Measurements from ENCODE around the gene PPP6R3. TPM values are rescaled to one million over a fixed set of nuclear protein-coding genes. Genes with fewer than 3 reads are reported as not detected.
A peak's percentile ranks its signal among the peaks of the same experiment; 100 is the strongest.

The PPP6R3 gene
- total and polyA plus RNA-seq, 12 donors = 40.2 to 180 (median 89.0) TPM

GRCh38 chr11:68531129-68531693 lies 70.7 kb downstream of the PPP6R3 start:
- Histone ChIP-seq H3K36me3 (replicated peaks in 1 of 2) (peaks cover 0 to 18% of the 10 kb centered on the region in 2 donors), H3K9me3 (replicated peaks in 1 of 3) (no peaks in the 10 kb centered on the region), H3K4me3 (no peak overlapping the region), H3K27me3 (no peaks in the 10 kb centered on the region), H3K4me1 (replicated peaks in 1 of 2) (peaks cover 0 to 13% of the 10 kb centered on the region in 2 donors), H3K27ac (no peak overlapping the region)
- TF ChIP-seq POLR2A (IDR thresholded peaks at IDR 0.05) = no peak
- no peak for TF ChIP-seq CTCF (IDR thresholded peaks at IDR 0.05)
- DNase-seq = no peak
- 90 to 96% (median 94%) methylated on average over 4 of the region's 4 CpGs for WGBS, 4 donors
- intact Hi-C loops (cut with DNase I) = no loop called here

- TF ChIP-seq POLR2A (IDR thresholded peaks at IDR 0.05) (no peak), CTCF (IDR thresholded peaks at IDR 0.05) (no peak)
- Histone ChIP-seq H3K36me3 (replicated peaks in 1 of 2) (peaks cover 0 to 3% of the 10 kb centered on the region in 2 donors), H3K4me3 (no peak overlapping the region), H3K4me1 (replicated peaks in 1 of 2) (peaks cover 0 to 12% of the 10 kb centered on the region in 2 donors), H3K27me3 (no peaks in the 10 kb centered on the region), H3K9me3 (replicated peaks in 1 of 3) (no peaks in the 10 kb centered on the region), H3K27ac (no peak overlapping the region)
- no peak for DNase-seq
- intact Hi-C loops (cut with DNase I) = no loop called here
- 94 to 98% (median 95%) methylated on average over 5 of the region's 5 CpGs for WGBS, 4 donors
Measured at GRCh38 chr11:68532727-68533369, 72.3 kb downstream of the PPP6R3 start.

GRCh38 chr11:68533945-68534344 lies 73.4 kb downstream of the PPP6R3 start:
- no peaks in the 10 kb centered on the region for H3K27me3 ChIP-seq
- no peak overlapping the region for H3K27ac ChIP-seq
- H3K9me3 ChIP-seq (replicated peaks in 1 of 3) = no peaks in the 10 kb centered on the region
- H3K4me1 ChIP-seq (replicated peaks in 1 of 2) = peaks cover 0 to 4% of the 10 kb centered on the region in 2 donors
- 85 to 90% (median 88%) methylated on average over 7 of the region's 7 CpGs for WGBS, 4 donors
- intact Hi-C loops (cut with DNase I) = no loop called here
- H3K4me3 ChIP-seq = no peak overlapping the region
- no peak for TF ChIP-seq CTCF (IDR thresholded peaks at IDR 0.05)
- no peak for TF ChIP-seq POLR2A (IDR thresholded peaks at IDR 0.05)
- DNase-seq = no peak
- peaks cover 0 to 7% of the 10 kb centered on the region in 2 donors for H3K36me3 ChIP-seq (replicated peaks in 1 of 2)

- TF ChIP-seq CTCF (IDR thresholded peaks at IDR 0.05) (no peak), POLR2A (IDR thresholded peaks at IDR 0.05) (no peak)
- Histone ChIP-seq H3K27ac (peak overlapping the region in 1 of 5 donors; percentile 31), H3K4me1 (replicated peaks in 1 of 2) (peaks cover 0 to 4% of the 10 kb centered on the region in 2 donors), H3K36me3 (replicated peaks in 1 of 2) (peaks cover 0 to 17% of the 10 kb centered on the region in 2 donors), H3K4me3 (no peak overlapping the region), H3K9me3 (replicated peaks in 1 of 3) (no peaks in the 10 kb centered on the region), H3K27me3 (no peaks in the 10 kb centered on the region)
- intact Hi-C loops (cut with DNase I) = no loop called here
- 83 to 90% (median 86%) methylated on average over 8 of the region's 8 CpGs for WGBS, 4 donors
- DNase-seq = peak in 1 of 7 donors; percentile 80
Measured at GRCh38 chr11:68535098-68535497, 74.5 kb downstream of the PPP6R3 start.
